Tibial nerve (tissue), 4 donors: ENCODE results near the gene NOL12. TPM values are rescaled to one million over a fixed set of nuclear protein-coding genes. Genes with fewer than 3 reads are reported as not detected.

Experiments used
- DNase-seq, 2 donors: peaks; one replicate each; pipeline ENCODE4 v3.0.0-alpha.2; 2019; ENCODE audit warnings: low spot score in 2 of 2
- H3K27ac ChIP-seq, 4 donors: fragments of 200-600 bp; sonication (generic) in 3 of 4; one replicate each; pipeline ENCODE4 v1.5.1; 2017 to 2019; ENCODE audit warnings: mild to moderate bottlenecking in 1 of 4
- H3K27me3 ChIP-seq, 2 donors: fragments of 200-600 bp; sonication (generic) in 1 of 2; one replicate each; pipeline versions ENCODE4 v1.5.1 to v1.6.0; 2017 to 2019
- H3K36me3 ChIP-seq, 3 donors: fragments of 200-600 bp; sonication (generic); one replicate each; pipeline ENCODE4 v1.5.1; 2018 to 2019
- H3K4me1 ChIP-seq, 4 donors: fragments of 200-600 bp; sonication (generic) in 3 of 4; one replicate each; pipeline ENCODE4 v1.5.1; 2017 to 2019
- H3K4me3 ChIP-seq, 4 donors: fragments of 200-600 bp; sonication (generic) in 3 of 4; one replicate each; pipeline ENCODE4 v1.5.1; 2017 to 2019; ENCODE audit warnings: mild to moderate bottlenecking in 1 of 4, moderate library complexity in 1 of 4
- H3K9me3 ChIP-seq, 4 donors: fragments of 200-600 bp; sonication (generic) in 3 of 4; one replicate each; pipeline ENCODE4 v1.5.1; 2017 to 2019
- CTCF ChIP-seq, 5 experiments: fragments of 200-600 bp in 3 of 5; fragments of 450-650 bp in 2 of 5; sonication (generic) in 3 of 5; IDR thresholded peaks; one replicate each; pipeline ENCODE4 v1.5.1; 2016 to 2019; ENCODE audit warnings: antibody characterized with exemption in 5 of 5, mild to moderate bottlenecking in 3 of 5, moderate library complexity in 2 of 5
- EP300 ChIP-seq, 2 donors: sonication (generic); formaldehyde crosslinking; IDR thresholded peaks; one replicate each; pipeline ENCODE4 v1.6.1; 2017; ENCODE audit warnings: antibody characterized with exemption in 2 of 2, mild to moderate bottlenecking in 1 of 2
- POLR2A ChIP-seq, 2 donors: fragments of 450-650 bp; IDR thresholded peaks; one replicate each; pipeline ENCODE4 v1.6.1; 2017; ENCODE audit warnings: antibody characterized with exemption in 2 of 2, mild to moderate bottlenecking in 2 of 2, moderate library complexity in 2 of 2
- WGBS, 2 donors: methylation state at CpG; one replicate each; pipeline ENCODE4 v1.1.5; 2018; 5-methylcytosine and 5-hydroxymethylcytosine counted together
- total RNA-seq, 4 donors: library from RNA; depleted of rRNA; stranded (reverse); fragments of >200 nt; gene quantifications; one replicate each; pipeline ENCODE4 v1.1.0, GENCODE V29; 2016

NOL12 gene
- total RNA-seq, 4 donors from 2014 or later, result 24.1 to 39.5 (median 31.2) TPM

- 56 to 64% methylated on average over 2 of the region's 2 CpGs for WGBS, 2 donors
Observed at GRCh38 chr22:37660709-37661045, 25.5 kb upstream of the NOL12 start.

GRCh38 chr22:37661160-37661924 is 24.8 kb upstream of the NOL12 start:
- Histone ChIP-seq H3K27ac (peak overlapping the region; percentile 47 to 90 (median 86)), H3K27me3 (no peaks in the 10 kb centered on the region), H3K36me3 (peaks cover 0 to 9% (median 0%) of the 10 kb centered on the region in 3 donors), H3K9me3 (no peaks in the 10 kb centered on the region), H3K4me3 (no peak overlapping the region), H3K4me1 (peaks cover 0 to 72% (median 29%) of the 10 kb centered on the region in 4 donors)
- DNase-seq, result no peak
- WGBS, 2 donors, result 20 to 22% methylated on average over 12 of the region's 12 CpGs
- peak in 1 of 2 donors; percentile 42 for TF ChIP-seq POLR2A (IDR thresholded peaks at IDR 0.05)
- TF ChIP-seq CTCF (IDR thresholded peaks at IDR 0.05), result peak; percentile 34 to 73 (median 50)
- peak in 1 of 2 donors; percentile 27 for TF ChIP-seq EP300 (IDR thresholded peaks at IDR 0.05)

More at GRCh38 chr22:37660709-37661045, 25.5 kb upstream of the NOL12 start:
- DNase-seq, result no peak
- peaks cover 0 to 66% (median 28%) of the 10 kb centered on the region in 4 donors for H3K4me1 ChIP-seq
- H3K36me3 ChIP-seq, result peaks cover 0 to 3% (median 0%) of the 10 kb centered on the region in 3 donors
- no peak overlapping the region for H3K4me3 ChIP-seq
- H3K9me3 ChIP-seq, result no peaks in the 10 kb centered on the region
- TF ChIP-seq POLR2A (IDR thresholded peaks at IDR 0.05) (no peak), CTCF (IDR thresholded peaks at IDR 0.05) (no peak), EP300 (IDR thresholded peaks at IDR 0.05) (no peak)
- no peaks in the 10 kb centered on the region for H3K27me3 ChIP-seq
- H3K27ac ChIP-seq, result peak overlapping the region; percentile 47 to 90 (median 86)

GRCh38 chr22:37662039-37662438 is 24.1 kb upstream of the NOL12 start:
- 64 to 69% methylated on average over 5 of the region's 5 CpGs for WGBS, 2 donors
- Histone ChIP-seq H3K27me3 (no peaks in the 10 kb centered on the region), H3K36me3 (peaks cover 0 to 13% (median 0%) of the 10 kb centered on the region in 3 donors), H3K9me3 (no peaks in the 10 kb centered on the region), H3K4me3 (no peak overlapping the region), H3K27ac (peak overlapping the region; percentile 47 to 90 (median 86)), H3K4me1 (peaks cover 0 to 75% (median 29%) of the 10 kb centered on the region in 4 donors)
- TF ChIP-seq CTCF (IDR thresholded peaks at IDR 0.05) (no peak), EP300 (IDR thresholded peaks at IDR 0.05) (no peak), POLR2A (IDR thresholded peaks at IDR 0.05) (no peak)
- DNase-seq, result no peak

- Histone ChIP-seq H3K4me3 (no peak overlapping the region), H3K4me1 (peaks cover 0 to 81% (median 24%) of the 10 kb centered on the region in 4 donors), H3K27me3 (no peaks in the 10 kb centered on the region), H3K36me3 (peaks cover 0 to 18% (median 0%) of the 10 kb centered on the region in 3 donors), H3K9me3 (no peaks in the 10 kb centered on the region), H3K27ac (peak overlapping the region; percentile 51 to 90 (median 78))
- no peak for DNase-seq
- 65 to 69% methylated on average over 16 of the region's 16 CpGs for WGBS, 2 donors
- TF ChIP-seq EP300 (IDR thresholded peaks at IDR 0.05) (no peak), POLR2A (IDR thresholded peaks at IDR 0.05) (no peak), CTCF (IDR thresholded peaks at IDR 0.05) (no peak)
Observed at GRCh38 chr22:37663521-37664140, 22.5 kb upstream of the NOL12 start.
